GM19328 (cell line): Measurements from ENCODE around the gene NCF4.

Experiments used
- ATAC-seq: cut with Tn5 transposase; IDR thresholded peaks from one replicate; pipeline ENCODE4 v1.9.1; 2021; ENCODE audit warnings: mild to moderate bottlenecking, moderate library complexity; ENCODE audit not compliant: unreplicated experiment

Gene NCF4

GRCh38 chr22:36835903-36836302 lies 24.9 kb upstream of the NCF4 start:
- ATAC-seq, result no peak

- no peak for ATAC-seq
Observed at GRCh38 chr22:36838119-36839030, 22.4 kb upstream of the NCF4 start.

- no peak for ATAC-seq
Observed at GRCh38 chr22:36839356-36840073, 21.3 kb upstream of the NCF4 start.

- no peak for ATAC-seq
Observed at GRCh38 chr22:36840106-36840505, 20.7 kb upstream of the NCF4 start.

GRCh38 chr22:36846271-36846670 lies 14.5 kb upstream of the NCF4 start:
- ATAC-seq, result no peak

- no peak for ATAC-seq
Observed at GRCh38 chr22:36846949-36847348, 13.9 kb upstream of the NCF4 start.

- ATAC-seq, result no peak
Observed at GRCh38 chr22:36850056-36850455, 10.8 kb upstream of the NCF4 start.

GRCh38 chr22:36850682-36851081 lies 10.1 kb upstream of the NCF4 start:
- no peak for ATAC-seq

- ATAC-seq, result no peak
Observed at GRCh38 chr22:36852056-36852973, 8.5 kb upstream of the NCF4 start.

- no peak for ATAC-seq
Observed at GRCh38 chr22:36853407-36854099, 7.3 kb upstream of the NCF4 start.

GRCh38 chr22:36855478-36855877 lies 5.3 kb upstream of the NCF4 start:
- ATAC-seq, result no peak

GRCh38 chr22:36856121-36856791 lies 4.5 kb upstream of the NCF4 start:
- no peak for ATAC-seq

- no peak for ATAC-seq
Observed at GRCh38 chr22:36856792-36857135, 4.0 kb upstream of the NCF4 start.

- ATAC-seq, result no peak
Observed at GRCh38 chr22:36858156-36858555, 2.6 kb upstream of the NCF4 start.

GRCh38 chr22:36858966-36859365 lies 1.8 kb upstream of the NCF4 start:
- ATAC-seq, result no peak

GRCh38 chr22:36860017-36860416 lies 789 bp upstream of the NCF4 start:
- ATAC-seq, result no peak

- ATAC-seq, result no peak
Observed at GRCh38 chr22:36860438-36860820, 377 bp upstream of the NCF4 start.

- no peak for ATAC-seq
Observed at GRCh38 chr22:36862251-36863242, 1.7 kb downstream of the NCF4 start.

- no peak for ATAC-seq
Observed at GRCh38 chr22:36863281-36863680, 2.5 kb downstream of the NCF4 start.
